Suprapubic skin (tissue), 4 donors: ENCODE data around the gene RRM1. TPM values are rescaled to one million over a fixed set of nuclear protein-coding genes. Genes with fewer than 3 reads are reported as not detected.
A peak's percentile ranks its signal among the peaks of the same experiment; 100 is the strongest.

ENCODE experiments used
- DNase-seq, 2 donors: peaks; one replicate each; pipeline ENCODE4 v3.0.0-alpha.2; 2019; ENCODE audit warnings: low spot score in 2 of 2
- H3K27ac ChIP-seq: fragments of 200-600 bp; sonication (generic); one replicate; pipeline ENCODE4 v1.5.1; 2019
- H3K27me3 ChIP-seq: fragments of 200-600 bp; sonication (generic); one replicate; pipeline ENCODE4 v1.5.1; 2019
- H3K36me3 ChIP-seq: fragments of 200-600 bp; sonication (generic); one replicate; pipeline ENCODE4 v1.5.1; 2019
- H3K4me1 ChIP-seq: fragments of 200-600 bp; sonication (generic); one replicate; pipeline ENCODE4 v1.5.1; 2019
- H3K4me3 ChIP-seq: fragments of 200-600 bp; sonication (generic); one replicate; pipeline ENCODE4 v1.5.1; 2019; ENCODE audit warnings: mild to moderate bottlenecking
- H3K9me3 ChIP-seq: fragments of 200-600 bp; sonication (generic); one replicate; pipeline ENCODE4 v1.5.1; 2019
- EP300 ChIP-seq: sonication (generic); formaldehyde crosslinking; IDR thresholded peaks from one replicate; pipeline ENCODE4 v1.6.1; 2017; ENCODE audit warnings: antibody characterized with exemption
- POLR2A ChIP-seq, 2 donors: fragments of 450-650 bp; IDR thresholded peaks; one replicate each; pipeline ENCODE4 v1.6.1; 2017; ENCODE audit warnings: antibody characterized with exemption in 2 of 2, mild to moderate bottlenecking in 2 of 2, moderate library complexity in 2 of 2
- POLR2AphosphoS5 ChIP-seq, 3 donors: sonication (generic); formaldehyde crosslinking; IDR thresholded peaks; one replicate each; pipeline ENCODE4 v1.6.1; 2017; ENCODE audit warnings: antibody characterized with exemption in 3 of 3
- WGBS: methylation state at CpG from one replicate; pipeline ENCODE4 v1.1.5; 2018; 5-methylcytosine and 5-hydroxymethylcytosine counted together
- total RNA-seq, 4 donors: library from RNA; depleted of rRNA; stranded (reverse); fragments of >200 nt; gene quantifications; one replicate each; pipeline ENCODE4 v1.1.0, GENCODE V29; 2016
- TF ChIP-seq, protein P1 (sequence below), 2 donors: fragments of 200-600 bp in 1 of 2; fragments of 450-650 bp in 1 of 2; sonication (generic) in 1 of 2; IDR thresholded peaks; one replicate each; pipeline ENCODE4 v1.5.1; 2016 to 2019; ENCODE audit warnings: antibody characterized with exemption in 2 of 2, mild to moderate bottlenecking in 1 of 2, moderate library complexity in 1 of 2

Gene RRM1
- total RNA-seq, 4 donors from 2014 or later: 70.4 to 145 (median 80.0) TPM

GRCh38 chr11:4185561-4185960, 91.0 kb downstream of the RRM1 start:
- H3K4me1 ChIP-seq: peaks cover 11% of the 10 kb centered on the region
- H3K9me3 ChIP-seq: no peaks in the 10 kb centered on the region
- WGBS: 77% methylated on average over 3 of the region's 3 CpGs
- H3K27me3 ChIP-seq: no peaks in the 10 kb centered on the region
- no peaks in the 10 kb centered on the region for H3K36me3 ChIP-seq
- H3K4me3 ChIP-seq: no peak overlapping the region
- TF ChIP-seq POLR2AphosphoS5 (IDR thresholded peaks at IDR 0.05) (no peak), POLR2A (IDR thresholded peaks at IDR 0.05) (no peak), EP300 (no peak)
- TF ChIP-seq, protein P1, sequence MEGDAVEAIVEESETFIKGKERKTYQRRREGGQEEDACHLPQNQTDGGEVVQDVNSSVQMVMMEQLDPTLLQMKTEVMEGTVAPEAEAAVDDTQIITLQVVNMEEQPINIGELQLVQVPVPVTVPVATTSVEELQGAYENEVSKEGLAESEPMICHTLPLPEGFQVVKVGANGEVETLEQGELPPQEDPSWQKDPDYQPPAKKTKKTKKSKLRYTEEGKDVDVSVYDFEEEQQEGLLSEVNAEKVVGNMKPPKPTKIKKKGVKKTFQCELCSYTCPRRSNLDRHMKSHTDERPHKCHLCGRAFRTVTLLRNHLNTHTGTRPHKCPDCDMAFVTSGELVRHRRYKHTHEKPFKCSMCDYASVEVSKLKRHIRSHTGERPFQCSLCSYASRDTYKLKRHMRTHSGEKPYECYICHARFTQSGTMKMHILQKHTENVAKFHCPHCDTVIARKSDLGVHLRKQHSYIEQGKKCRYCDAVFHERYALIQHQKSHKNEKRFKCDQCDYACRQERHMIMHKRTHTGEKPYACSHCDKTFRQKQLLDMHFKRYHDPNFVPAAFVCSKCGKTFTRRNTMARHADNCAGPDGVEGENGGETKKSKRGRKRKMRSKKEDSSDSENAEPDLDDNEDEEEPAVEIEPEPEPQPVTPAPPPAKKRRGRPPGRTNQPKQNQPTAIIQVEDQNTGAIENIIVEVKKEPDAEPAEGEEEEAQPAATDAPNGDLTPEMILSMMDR (IDR thresholded peaks at IDR 0.05): no peak
- no peak for DNase-seq
- no peak overlapping the region for H3K27ac ChIP-seq

DNA sequence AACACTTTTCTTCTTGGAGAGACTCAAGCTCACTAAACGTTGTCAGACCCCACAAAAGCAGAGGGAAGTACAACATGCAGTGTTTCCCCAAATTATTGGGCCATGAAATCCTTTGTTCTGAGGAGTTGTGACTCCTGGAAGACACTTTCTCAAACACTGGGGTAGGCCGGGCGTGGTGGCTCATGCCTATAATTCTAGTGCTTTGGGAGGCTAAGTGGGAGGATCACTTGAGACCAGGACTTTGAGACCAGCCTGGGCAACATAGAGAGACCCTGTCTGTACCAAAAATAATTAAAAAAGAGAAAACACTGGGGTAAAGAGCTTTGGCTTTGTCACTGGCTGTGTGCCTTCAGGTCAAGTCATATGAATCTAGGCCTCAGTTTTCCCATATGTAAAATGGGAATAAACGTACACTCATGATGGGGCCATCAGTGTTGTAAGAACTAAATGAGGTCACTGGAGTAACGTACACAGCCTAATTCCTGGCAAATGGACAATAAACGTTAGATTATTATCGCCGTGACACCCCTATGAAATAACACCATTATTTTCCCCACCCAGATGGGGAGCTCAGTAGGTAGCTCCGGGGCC, 92.0 kb downstream of the RRM1 start:
- no peak for TF ChIP-seq EP300
- TF ChIP-seq, protein P1 (IDR thresholded peaks at IDR 0.05): peak in 1 of 2 donors; percentile 31
- DNase-seq: no peak
- Histone ChIP-seq H3K9me3 (no peaks in the 10 kb centered on the region), H3K36me3 (no peaks in the 10 kb centered on the region), H3K27me3 (no peaks in the 10 kb centered on the region), H3K27ac (no peak overlapping the region), H3K4me3 (peak overlapping the region; percentile 63), H3K4me1 (peaks cover 15% of the 10 kb centered on the region)
- 38% methylated on average over 9 of the region's 9 CpGs for WGBS

DNA sequence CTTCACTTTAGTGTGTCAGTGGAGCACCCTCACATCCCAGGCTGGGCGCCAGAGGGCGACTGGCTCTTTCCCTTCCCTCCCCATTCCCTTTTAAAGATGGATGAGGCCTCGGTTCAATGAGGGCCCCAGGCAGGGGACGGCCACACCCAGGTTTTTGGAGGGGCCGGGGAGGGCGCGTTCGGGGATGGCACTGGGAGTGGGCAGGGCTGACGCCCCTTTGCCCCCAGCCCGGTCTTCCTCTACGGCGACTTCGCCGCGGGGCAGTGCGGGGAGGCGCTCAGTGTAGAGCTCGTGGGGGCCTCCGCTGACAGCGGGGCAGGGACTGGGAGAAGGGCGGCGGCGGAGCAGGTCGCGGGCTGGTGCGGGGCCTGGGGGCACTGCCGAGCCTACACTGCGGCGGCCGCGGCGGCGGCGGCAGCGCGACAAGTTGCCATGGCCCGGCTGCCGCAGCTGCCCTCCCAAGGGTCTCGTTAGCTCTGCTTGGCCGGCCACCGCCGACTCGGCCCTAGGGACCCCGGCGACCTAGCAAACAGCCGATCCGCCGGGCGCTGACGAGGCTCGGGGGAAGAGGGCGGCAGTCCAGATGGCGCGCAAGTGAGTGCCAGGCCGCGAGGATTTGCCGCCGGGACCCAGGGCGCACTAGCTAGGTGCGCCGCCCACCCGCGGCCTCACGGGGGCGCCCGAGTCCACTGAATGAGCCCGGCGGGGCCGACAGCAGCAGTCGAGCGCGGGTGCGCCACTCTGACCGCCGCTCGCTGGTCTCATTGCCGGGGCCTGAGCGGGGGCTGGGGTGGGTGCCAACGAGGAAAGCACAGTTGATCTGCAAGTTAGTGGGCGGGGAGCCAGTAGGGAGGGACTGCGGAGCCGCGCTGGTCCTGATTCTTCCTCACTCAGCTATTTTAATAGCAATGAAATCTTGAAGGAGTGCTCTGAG, 92.7 kb downstream of the RRM1 start:
- Histone ChIP-seq H3K4me1 (peaks cover 15% of the 10 kb centered on the region), H3K4me3 (peak overlapping the region; percentile 63), H3K27me3 (no peaks in the 10 kb centered on the region), H3K36me3 (no peaks in the 10 kb centered on the region), H3K27ac (peak overlapping the region; percentile 16), H3K9me3 (no peaks in the 10 kb centered on the region)
- peak; percentile 94 to 95 for DNase-seq
- 4% methylated on average over 15 of the region's 83 CpGs for WGBS
- TF ChIP-seq, protein P1 (IDR thresholded peaks at IDR 0.05): peak; percentile 88 to 93
- no peak for TF ChIP-seq POLR2A (IDR thresholded peaks at IDR 0.05)

Other genes starting within 250 kb of the RRM1 start
- gene STIM1, start 239.1 kb upstream of the RRM1 start, total RNA-seq: 10 to 100 TPM; 58.4 to 70.2 (median 60.9) TPM